Ascending aorta (tissue), 2 donors: ENCODE results near the gene HDX. TPM values are rescaled to one million over a fixed set of nuclear protein-coding genes. Genes with fewer than 3 reads are reported as not detected.
"Not testable (repeated sequence)": the region's sequence is repeated elsewhere in the genome, so short reads cannot be mapped to it uniquely, and the experiment has no call there.

Experiments
- DNase-seq, 2 donors: peaks; one replicate each; pipeline ENCODE4 v3.0.0-alpha.2; 2019; ENCODE audit warnings: low spot score in 2 of 2
- H3K27ac ChIP-seq, 2 donors: fragments of 200-600 bp; sonication (generic); one replicate each; pipeline ENCODE4 v1.5.1; 2016 to 2017; ENCODE audit warnings: mild to moderate bottlenecking in 1 of 2
- H3K27me3 ChIP-seq: fragments of 200-600 bp; sonication (generic); one replicate; pipeline ENCODE4 v1.5.1; 2017
- H3K36me3 ChIP-seq, 2 donors: fragments of 200-600 bp; sonication (generic); one replicate each; pipeline ENCODE4 v1.5.1; 2016
- H3K4me1 ChIP-seq, 2 donors: fragments of 200-600 bp; sonication (generic); one replicate each; pipeline ENCODE4 v1.5.1; 2016 to 2017; ENCODE audit warnings: mild to moderate bottlenecking in 1 of 2
- H3K4me3 ChIP-seq, 2 donors: fragments of 200-600 bp; sonication (generic); one replicate each; pipeline ENCODE4 v1.5.1; 2016 to 2017; ENCODE audit warnings: mild to moderate bottlenecking in 1 of 2
- H3K9me3 ChIP-seq, 2 donors: fragments of 200-600 bp; sonication (generic); one replicate each; pipeline ENCODE4 v1.5.1; 2016
- CTCF ChIP-seq, 3 experiments: fragments of 200-600 bp in 2 of 3; fragments of 450-650 bp in 1 of 3; sonication (generic) in 2 of 3; IDR thresholded peaks; one replicate each; pipeline ENCODE4 v1.5.1; 2016 to 2019; ENCODE audit warnings: antibody characterized with exemption in 3 of 3, mild to moderate bottlenecking in 1 of 3, moderate library complexity in 1 of 3
- intact Hi-C: fragments of 100-400 bp; cut with DNase I; formaldehyde crosslinking; loops from one replicate; pipeline ENCODE4 v1.15.1; 2023
- total RNA-seq: library from RNA; depleted of rRNA; stranded (reverse); fragments of >200 nt; gene quantifications from one replicate; pipeline ENCODE4 v1.1.0, GENCODE V29; 2016

The HDX gene
- 5.3 TPM for total RNA-seq

GRCh38 chrX:84501798-84502628, at the start of gene HDX:
Gene HDX (minus strand): TSS chrX:84502453. CDS start chrX:84475397, 27,056 bp downstream.
- TF ChIP-seq CTCF (IDR thresholded peaks at IDR 0.05): no peak
- H3K4me1 ChIP-seq: no peaks in the 10 kb centered on the region
- H3K4me3 ChIP-seq: peak within 1 kb of the TSS; percentile 48 to 79
- intact Hi-C loops: loop anchor here (10.0 kb wide), 3 partner anchors 137 to 553 kb away; no protein-coding TSS in a partner anchor
- no peaks in the 10 kb centered on the region for H3K27me3 ChIP-seq
- peak; percentile 26 to 93 for DNase-seq
- peak within 1 kb of the TSS; percentile 82 to 96 for H3K27ac ChIP-seq
- H3K9me3 ChIP-seq: no peaks in the 10 kb centered on the region
- no peaks in the 10 kb centered on the region for H3K36me3 ChIP-seq

- H3K9me3 ChIP-seq, H3K4me3 ChIP-seq, DNase-seq, H3K27me3 ChIP-seq, H3K36me3 ChIP-seq, intact Hi-C loops, H3K27ac ChIP-seq, H3K4me1 ChIP-seq: not testable (repeated sequence)
These were observed 39.1 kb upstream of the HDX start for GRCh38 chrX:84541315-84541714.

GRCh38 chrX:84537627-84538026, 35.4 kb upstream of the HDX start:
- H3K27ac ChIP-seq, H3K9me3 ChIP-seq, H3K27me3 ChIP-seq, intact Hi-C loops, H3K4me3 ChIP-seq, H3K4me1 ChIP-seq, H3K36me3 ChIP-seq, DNase-seq: not testable (repeated sequence)

GRCh38 chrX:84488426-84488825, 13.8 kb downstream of the HDX start:
- no peak for DNase-seq
- H3K27me3 ChIP-seq: no peaks in the 10 kb centered on the region
- H3K27ac ChIP-seq: no peak overlapping the region
- H3K4me3 ChIP-seq: no peak overlapping the region
- peaks cover 3 to 6% of the 10 kb centered on the region in 2 donors for H3K9me3 ChIP-seq
- intact Hi-C loops: no loop called here
- no peaks in the 10 kb centered on the region for H3K36me3 ChIP-seq
- no peaks in the 10 kb centered on the region for H3K4me1 ChIP-seq
- TF ChIP-seq CTCF (IDR thresholded peaks at IDR 0.05): no peak

GRCh38 chrX:84487365-84488353, 14.6 kb downstream of the HDX start:
- Histone ChIP-seq H3K4me1 (no peaks in the 10 kb centered on the region), H3K27ac (peak overlapping the region in 1 of 2 donors; percentile 14), H3K27me3 (no peaks in the 10 kb centered on the region), H3K9me3 (peaks cover 6 to 10% of the 10 kb centered on the region in 2 donors), H3K36me3 (peaks cover 0 to 5% of the 10 kb centered on the region in 2 donors), H3K4me3 (no peak overlapping the region)
- TF ChIP-seq CTCF (IDR thresholded peaks at IDR 0.05): no peak
- DNase-seq: no peak
- intact Hi-C loops: no loop called here

- peaks cover 6 to 16% of the 10 kb centered on the region in 2 donors for H3K9me3 ChIP-seq
- DNase-seq: no peak
- H3K4me1 ChIP-seq: no peaks in the 10 kb centered on the region
- no peak overlapping the region for H3K27ac ChIP-seq
- no peaks in the 10 kb centered on the region for H3K27me3 ChIP-seq
- TF ChIP-seq CTCF (IDR thresholded peaks at IDR 0.05): no peak
- H3K36me3 ChIP-seq: peaks cover 0 to 5% of the 10 kb centered on the region in 2 donors
- intact Hi-C loops: no loop called here
- H3K4me3 ChIP-seq: no peak overlapping the region
These were observed 23.2 kb downstream of the HDX start for GRCh38 chrX:84479086-84479485.
